DOHH2 (cell line): ENCODE data around the gene AUTS2.

Source experiments
- H3F3A ChIP-seq: fragments of 200-600 bp; sonication (generic), shearing (Covaris generic); 2 replicates; pipeline ENCODE4 v1.6.0; 2016; ENCODE audit warnings: antibody characterized with exemption, mild to moderate bottlenecking; ENCODE audit not compliant: control insufficient read depth, insufficient read depth
- H3K27ac ChIP-seq: fragments of 200-600 bp; sonication (generic); 2 replicates; pipeline ENCODE4 v1.5.1; 2014; ENCODE audit warnings: low read depth, mild to moderate bottlenecking, low read length, moderate library complexity
- H3K27me3 ChIP-seq: fragments of 200-600 bp; sonication (generic); 2 replicates; pipeline ENCODE4 v1.6.1; 2014; ENCODE audit warnings: mild to moderate bottlenecking, low read length, mixed read lengths; ENCODE audit not compliant: control insufficient read depth
- H3K36me3 ChIP-seq: fragments of 200-600 bp; sonication (generic); 2 replicates; pipeline ENCODE4 v1.6.1; 2014; ENCODE audit warnings: mild to moderate bottlenecking, low read length, moderate library complexity, mixed read lengths; ENCODE audit not compliant: control insufficient read depth
- H3K4me1 ChIP-seq: fragments of 200-600 bp; sonication (generic); 2 replicates; pipeline ENCODE4 v1.6.1; 2014; ENCODE audit warnings: mild to moderate bottlenecking, low read length, mixed read lengths; ENCODE audit not compliant: control insufficient read depth
- H3K4me2 ChIP-seq: fragments of 200-600 bp; sonication (generic); 2 replicates; pipeline ENCODE4 v1.6.0; 2014; ENCODE audit warnings: mild to moderate bottlenecking, low read length, moderate library complexity
- H3K4me3 ChIP-seq: fragments of 200-600 bp; sonication (generic); 2 replicates; pipeline ENCODE4 v1.5.1; 2014; ENCODE audit warnings: mild to moderate bottlenecking, low read length, mixed read lengths
- H3K79me2 ChIP-seq: fragments of 200-600 bp; sonication (generic); 2 replicates; pipeline ENCODE4 v1.6.1; 2014; ENCODE audit warnings: mild to moderate bottlenecking, low read length, mixed read lengths; ENCODE audit not compliant: control insufficient read depth
- H3K9me2 ChIP-seq: fragments of 200-600 bp; sonication (generic); replicated peaks from 2 replicates; pipeline ENCODE4 v1.6.1; 2014; ENCODE audit warnings: mild to moderate bottlenecking, low read length, mixed read lengths; ENCODE audit not compliant: control insufficient read depth
- H3K9me3 ChIP-seq: fragments of 200-600 bp; sonication (generic); 2 replicates; pipeline ENCODE4 v1.6.1; 2014; ENCODE audit warnings: antibody characterized with exemption, low read length, mixed read lengths; ENCODE audit not compliant: control insufficient read depth, insufficient read depth
- H4K20me1 ChIP-seq: fragments of 200-600 bp; sonication (generic); 2 replicates; pipeline ENCODE4 v1.6.0; 2014; ENCODE audit warnings: low read depth, mild to moderate bottlenecking, antibody characterized with exemption, low read length, moderate library complexity; ENCODE audit not compliant: control insufficient read depth, insufficient read depth
- CTCF ChIP-seq: fragments of 200-600 bp; sonication (generic); IDR thresholded peaks from one replicate; pipeline ENCODE4 v1.5.1; 2014; ENCODE audit warnings: antibody characterized with exemption, mild to moderate bottlenecking, low read depth, low read length; ENCODE audit not compliant: poor library complexity, severe bottlenecking
- EZH2phosphoT487 ChIP-seq: fragments of 200-600 bp; sonication (generic); IDR thresholded peaks from 2 replicates; pipeline ENCODE4 v1.6.1; 2017; ENCODE audit warnings: borderline replicate concordance, mild to moderate bottlenecking, antibody characterized with exemption, low read length, moderate library complexity, mixed read lengths

AUTS2 gene

GRCh38 chr7:69826283-69826682 lies 228.0 kb downstream of the AUTS2 start:
- H3K4me1 ChIP-seq, result peaks cover 73% of the 10 kb centered on the region
- peaks cover 73% of the 10 kb centered on the region for H3K79me2 ChIP-seq
- H3K36me3 ChIP-seq, result peaks cover 11% of the 10 kb centered on the region
- no peaks in the 10 kb centered on the region for H3K9me2 ChIP-seq
- no peaks in the 10 kb centered on the region for H3K27me3 ChIP-seq
- TF ChIP-seq EZH2phosphoT487 (no peak), CTCF (no peak)
- H3K4me2 ChIP-seq, result peak overlapping the region; percentile 94
- H3K4me3 ChIP-seq, result peak overlapping the region; percentile 78
- H3F3A ChIP-seq, result peaks cover 34% of the 10 kb centered on the region
- peaks cover 7% of the 10 kb centered on the region; the same call in 1 of the 2 replicates for H3K9me3 ChIP-seq
- no peaks in the 10 kb centered on the region for H4K20me1 ChIP-seq
- peak overlapping the region; percentile 97 for H3K27ac ChIP-seq

- H3K4me3 ChIP-seq, result peak overlapping the region; percentile 78
- H3K4me1 ChIP-seq, result peaks cover 64% of the 10 kb centered on the region
- no peaks in the 10 kb centered on the region for H4K20me1 ChIP-seq
- H3K36me3 ChIP-seq, result peaks cover 11% of the 10 kb centered on the region
- no peak for TF ChIP-seq CTCF
- no peak for TF ChIP-seq EZH2phosphoT487
- H3K9me2 ChIP-seq, result no peaks in the 10 kb centered on the region
- peaks cover 7% of the 10 kb centered on the region; the same call in 1 of the 2 replicates for H3K9me3 ChIP-seq
- peak overlapping the region; percentile 97 for H3K27ac ChIP-seq
- no peaks in the 10 kb centered on the region for H3K27me3 ChIP-seq
- H3K79me2 ChIP-seq, result peaks cover 70% of the 10 kb centered on the region
- peaks cover 34% of the 10 kb centered on the region for H3F3A ChIP-seq
- H3K4me2 ChIP-seq, result peak overlapping the region; percentile 94
These were observed 228.9 kb downstream of the AUTS2 start for GRCh38 chr7:69827140-69827539.

GRCh38 chr7:69827558-69827957 lies 229.3 kb downstream of the AUTS2 start:
- TF ChIP-seq EZH2phosphoT487 (no peak), CTCF (no peak)
- no peaks in the 10 kb centered on the region for H3K27me3 ChIP-seq
- H3K4me1 ChIP-seq, result peaks cover 60% of the 10 kb centered on the region
- H3K36me3 ChIP-seq, result peaks cover 11% of the 10 kb centered on the region
- peak overlapping the region; percentile 78 for H3K4me3 ChIP-seq
- peak overlapping the region; percentile 94 for H3K4me2 ChIP-seq
- peaks cover 7% of the 10 kb centered on the region; the same call in 1 of the 2 replicates for H3K9me3 ChIP-seq
- H3K27ac ChIP-seq, result peak overlapping the region; percentile 97
- peaks cover 68% of the 10 kb centered on the region for H3K79me2 ChIP-seq
- H3F3A ChIP-seq, result peaks cover 32% of the 10 kb centered on the region
- no peaks in the 10 kb centered on the region for H3K9me2 ChIP-seq
- no peaks in the 10 kb centered on the region for H4K20me1 ChIP-seq
